K562 (cell line): Measurements from ENCODE around the gene CORO2A.

Source experiments
- ARHGAP35 ChIP-seq: fragments of 450-650 bp; IDR thresholded peaks from 2 replicates; pipeline ENCODE4 v1.6.1; 2018; ENCODE audit not compliant: partially characterized antibody
- FOS ChIP-seq: IDR thresholded peaks from 3 replicates; pipeline ENCODE4 v1.6.1; 2011; ENCODE audit not compliant: insufficient read length; ENCODE audit errors: extremely low read depth
- GTF2F1 ChIP-seq: IDR thresholded peaks from 2 replicates; pipeline ENCODE4 v1.6.1; 2011; ENCODE audit warnings: low read depth, low read length, improper control_type of control experiment
- SMARCA4 ChIP-seq: fragments of 450-650 bp; IDR thresholded peaks from 2 replicates; pipeline ENCODE4 v1.6.1; 2016
- THRA ChIP-seq: fragments of 450-650 bp; IDR thresholded peaks from 2 replicates; pipeline ENCODE4 v1.6.1; 2017; ENCODE audit warnings: mild to moderate bottlenecking, moderate library complexity
- ZNF384 ChIP-seq: IDR thresholded peaks from 2 replicates; pipeline ENCODE4 v1.6.1; 2012; ENCODE audit warnings: low read depth, low read length, improper control_type of control experiment
- ZNF407 ChIP-seq: fragments of 450-650 bp; IDR thresholded peaks from 2 replicates; pipeline ENCODE4 v1.6.1; 2016; ENCODE audit warnings: low read depth

GRCh38 chr9:98219364-98219716 is 26.9 kb upstream of the CORO2A start:
- TF ChIP-seq ARHGAP35 (no peak), ZNF384 (no peak), ZNF407 (no peak), GTF2F1 (no peak), SMARCA4 (no peak), FOS (no peak), THRA (no peak)
